Activated CD4-positive, CD25-positive, alpha-beta regulatory T cell treated with anti-CD3 and anti-CD28 coated beads, Interleukin-2, amount 50 U/mL, for 24 hours (primary cell): Measurements from ENCODE around the gene RPS23.

Source experiments
- ATAC-seq, 2 donors: fragments of 150-1000 bp; cut with Tn5 transposase; one replicate each; pipeline ENCODE4 v1.10.0; 2021; ENCODE audit warnings: mild to moderate bottlenecking in 1 of 2, moderate library complexity in 1 of 2

The RPS23 gene

DNA sequence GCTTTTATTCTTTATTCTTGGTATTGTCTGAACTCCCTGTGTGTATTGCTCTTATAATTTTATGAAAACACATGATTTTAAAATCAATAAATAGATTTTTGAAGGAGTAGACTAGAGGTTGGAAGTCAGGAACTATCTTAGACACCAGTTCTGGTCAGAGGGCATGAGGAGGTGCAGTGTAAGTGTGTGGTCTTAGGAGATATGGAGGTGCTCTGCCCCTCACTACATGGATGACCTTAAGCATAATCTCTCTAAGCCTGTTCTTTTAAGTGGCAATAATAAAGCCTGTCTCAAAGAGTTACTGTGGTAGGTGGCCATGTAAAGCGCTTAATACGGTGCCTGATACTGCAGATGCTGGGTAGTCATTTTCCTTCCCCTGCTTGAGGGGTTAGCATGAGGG is 34.0 kb downstream of the RPS23 start:
- ATAC-seq = no peak

GRCh38 chr5:82234885-82235284 is 43.3 kb downstream of the RPS23 start:
- no peak for ATAC-seq

DNA sequence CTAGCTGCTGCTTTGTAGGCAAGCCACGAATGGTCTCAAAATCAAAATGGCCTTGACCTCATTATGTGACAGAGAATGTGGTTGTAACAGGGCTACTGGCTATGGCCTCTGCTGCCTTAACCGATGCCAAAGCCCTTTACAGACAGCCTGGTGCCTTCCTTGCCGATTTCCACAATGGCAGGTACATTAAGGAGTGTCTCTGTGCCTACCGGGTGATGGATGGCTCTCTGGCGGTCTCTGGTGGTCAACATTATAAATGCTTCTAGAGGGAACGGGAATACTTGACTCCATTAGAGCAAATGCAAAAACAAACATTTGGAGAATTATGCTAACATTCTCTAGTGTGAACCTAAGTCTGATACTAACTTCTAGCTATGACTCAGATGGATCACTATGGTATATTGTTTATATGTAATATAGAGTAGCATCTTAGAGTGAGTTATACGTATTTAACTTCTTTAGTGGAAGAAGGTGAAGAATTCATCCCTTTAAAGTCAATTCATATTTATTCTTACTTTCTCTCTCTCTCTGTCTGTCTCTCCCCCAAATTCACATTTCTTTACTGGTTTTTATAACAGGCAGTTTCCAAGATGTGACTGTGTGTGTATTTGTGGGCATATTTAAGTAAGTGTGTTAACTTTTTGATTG is 52.5 kb downstream of the RPS23 start:
- peak; percentile 51 to 56 for ATAC-seq
